ENCODE results near the gene NKX2-3.

Gene NKX2-3

GRCh38 chr10:99526861-99527504, 5.8 kb upstream of the NKX2-3 start:
- no peak for DNase-seq (ENCODE audit: low spot score)

GRCh38 chr10:99527526-99528493, 4.9 kb upstream of the NKX2-3 start:
- DNase-seq (ENCODE audit: low spot score), result no peak

GRCh38 chr10:99528494-99529441, 4.0 kb upstream of the NKX2-3 start:
- no peak for DNase-seq (ENCODE audit: low spot score)

- DNase-seq (ENCODE audit: low spot score), result no peak
These were observed 3.1 kb upstream of the NKX2-3 start for GRCh38 chr10:99529591-99530107.

- DNase-seq (ENCODE audit: low spot score), result no peak
These were observed 2.4 kb upstream of the NKX2-3 start for GRCh38 chr10:99530108-99531025.

GRCh38 chr10:99531026-99531695, 1.6 kb upstream of the NKX2-3 start:
- no peak for DNase-seq (ENCODE audit: low spot score)

GRCh38 chr10:99531696-99532593, 797 bp upstream of the NKX2-3 start:
- DNase-seq (ENCODE audit: low spot score), result no peak

- DNase-seq (ENCODE audit: low spot score), result no peak
These were observed 1.0 kb downstream of the NKX2-3 start for GRCh38 chr10:99533496-99534449.

GRCh38 chr10:99534450-99534938, 1.8 kb downstream of the NKX2-3 start:
- no peak for DNase-seq (ENCODE audit: low spot score)

- DNase-seq (ENCODE audit: low spot score), result no peak
These were observed 2.4 kb downstream of the NKX2-3 start for GRCh38 chr10:99534939-99535763.

- DNase-seq (ENCODE audit: low spot score), result no peak
These were observed 3.1 kb downstream of the NKX2-3 start for GRCh38 chr10:99535764-99536337.

GRCh38 chr10:99536338-99537085, 3.8 kb downstream of the NKX2-3 start:
- DNase-seq (ENCODE audit: low spot score), result no peak

- DNase-seq (ENCODE audit: low spot score), result no peak
These were observed 4.6 kb downstream of the NKX2-3 start for GRCh38 chr10:99537086-99537988.

Data from left forelimb (tissue), 1 donor.